SKM-1 treated with dmso at 0.1 percent for 144 hours (cell line): ENCODE results near the gene ARHGAP6.
"Not testable (repeated sequence)": the region's sequence is repeated elsewhere in the genome, so short reads cannot be mapped to it uniquely, and the experiment has no call there.

Source experiments
- DNase-seq: peaks from one replicate; lab custom pipeline; 2025; ENCODE audit not compliant: unreplicated experiment; lab: John Stamatoyannopoulos, UW

The ARHGAP6 gene

GRCh38 chrX:11647138-11647537 lies 18.6 kb downstream of the ARHGAP6 start:
- no peak for DNase-seq

GRCh38 chrX:11641349-11642065 lies 24.2 kb downstream of the ARHGAP6 start:
- DNase-seq, result no peak

GRCh38 chrX:11640089-11640488 lies 25.6 kb downstream of the ARHGAP6 start:
- DNase-seq, result no peak

GRCh38 chrX:11632732-11633131 lies 33.0 kb downstream of the ARHGAP6 start:
- DNase-seq, result no peak

- DNase-seq, result no peak
These were observed 36.0 kb downstream of the ARHGAP6 start for GRCh38 chrX:11629593-11630211.

GRCh38 chrX:11628399-11628798 lies 37.3 kb downstream of the ARHGAP6 start:
- DNase-seq, result no peak

GRCh38 chrX:11626351-11626750 lies 39.4 kb downstream of the ARHGAP6 start:
- DNase-seq, result no peak

GRCh38 chrX:11619441-11619840 lies 46.3 kb downstream of the ARHGAP6 start:
- DNase-seq, result no peak

- DNase-seq, result not testable (repeated sequence)
These were observed 51.5 kb downstream of the ARHGAP6 start for GRCh38 chrX:11614253-11614652.

GRCh38 chrX:11611965-11612364 lies 53.8 kb downstream of the ARHGAP6 start:
- no peak for DNase-seq

GRCh38 chrX:11611161-11611560 lies 54.6 kb downstream of the ARHGAP6 start:
- no peak for DNase-seq

GRCh38 chrX:11609109-11609508 lies 56.6 kb downstream of the ARHGAP6 start:
- no peak for DNase-seq

GRCh38 chrX:11606408-11606807 lies 59.3 kb downstream of the ARHGAP6 start:
- DNase-seq, result no peak

GRCh38 chrX:11600578-11600977 lies 65.1 kb downstream of the ARHGAP6 start:
- no peak for DNase-seq

GRCh38 chrX:11597479-11597878 lies 68.2 kb downstream of the ARHGAP6 start:
- DNase-seq, result no peak

GRCh38 chrX:11591723-11592346 lies 73.9 kb downstream of the ARHGAP6 start:
- DNase-seq, result peak; percentile 1

- no peak for DNase-seq
These were observed 76.1 kb downstream of the ARHGAP6 start for GRCh38 chrX:11589641-11590040.

- no peak for DNase-seq
These were observed 77.6 kb downstream of the ARHGAP6 start for GRCh38 chrX:11588097-11588496.

GRCh38 chrX:11585174-11585573 lies 80.5 kb downstream of the ARHGAP6 start:
- DNase-seq, result peak; percentile 9

GRCh38 chrX:11580789-11581188 lies 84.9 kb downstream of the ARHGAP6 start:
- DNase-seq, result no peak

GRCh38 chrX:11579636-11580600 lies 85.8 kb downstream of the ARHGAP6 start:
- DNase-seq, result no peak
